Nephron progenitor cell (in vitro differentiated cells): ENCODE measurements around the gene ARHGEF38.
"Not testable (repeated sequence)": the region's sequence is repeated elsewhere in the genome, so short reads cannot be mapped to it uniquely, and the experiment has no call there.

Experiments
- DNase-seq: peaks from one replicate; pipeline ENCODE4 v3.0.0; 2021
- H3K27ac Mint-ChIP-seq: 2 replicates; pipeline ENCODE4 v1.8.0; 2021; ENCODE audit warnings: mild to moderate bottlenecking, moderate library complexity, mixed read lengths
- H3K27me3 Mint-ChIP-seq: 2 replicates; pipeline ENCODE4 v1.8.0; 2021; ENCODE audit warnings: mild to moderate bottlenecking, low read depth, mixed read lengths; ENCODE audit not compliant: poor library complexity
- H3K36me3 Mint-ChIP-seq: 2 replicates; pipeline ENCODE4 v1.8.0; 2021; ENCODE audit warnings: low read depth, mixed read lengths
- H3K4me1 Mint-ChIP-seq: 2 replicates; pipeline ENCODE4 v1.8.0; 2021; ENCODE audit warnings: mixed read lengths
- H3K4me3 Mint-ChIP-seq: 2 replicates; pipeline ENCODE4 v1.8.0; 2021; ENCODE audit warnings: mild to moderate bottlenecking, moderate library complexity, mixed read lengths
- H3K9me3 Mint-ChIP-seq: 2 replicates; pipeline ENCODE4 v1.8.0; 2021; ENCODE audit warnings: mild to moderate bottlenecking, moderate library complexity, mixed read lengths
- TF ChIP-seq, protein P1 (sequence below): fragments of 200-600 bp; sonication (generic); IDR thresholded peaks from 2 replicates; pipeline ENCODE4 v1.5.0; 2021; ENCODE audit warnings: antibody characterized with exemption

ARHGEF38 gene

DNA sequence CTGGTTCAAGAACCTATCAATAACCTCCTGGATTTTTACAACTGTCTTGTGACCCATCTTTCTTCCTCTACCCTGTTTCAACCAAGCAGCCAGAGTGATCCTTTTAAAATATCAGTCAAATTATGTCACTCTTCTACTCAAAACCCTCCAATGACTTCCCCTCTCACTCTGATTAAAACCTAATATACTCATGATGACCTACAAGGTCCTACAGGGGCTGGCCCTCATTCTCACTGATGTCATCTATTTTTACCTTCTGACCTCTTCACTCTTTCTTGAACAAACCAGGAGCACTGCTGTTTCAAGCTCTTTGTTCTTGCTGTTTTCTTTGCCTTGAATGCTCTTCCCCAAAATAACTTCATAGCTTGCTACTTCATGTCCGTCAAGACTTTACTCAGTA, 48.5 kb downstream of the ARHGEF38 start:
- Mint-ChIP-seq H3K4me3 (no peak overlapping the region), H3K4me1 (no peaks in the 10 kb centered on the region), H3K36me3 (no peaks in the 10 kb centered on the region), H3K9me3 (no peaks in the 10 kb centered on the region), H3K27ac (no peak overlapping the region), H3K27me3 (peaks cover 23% of the 10 kb centered on the region)
- DNase-seq = no peak
- TF ChIP-seq, protein P1, sequence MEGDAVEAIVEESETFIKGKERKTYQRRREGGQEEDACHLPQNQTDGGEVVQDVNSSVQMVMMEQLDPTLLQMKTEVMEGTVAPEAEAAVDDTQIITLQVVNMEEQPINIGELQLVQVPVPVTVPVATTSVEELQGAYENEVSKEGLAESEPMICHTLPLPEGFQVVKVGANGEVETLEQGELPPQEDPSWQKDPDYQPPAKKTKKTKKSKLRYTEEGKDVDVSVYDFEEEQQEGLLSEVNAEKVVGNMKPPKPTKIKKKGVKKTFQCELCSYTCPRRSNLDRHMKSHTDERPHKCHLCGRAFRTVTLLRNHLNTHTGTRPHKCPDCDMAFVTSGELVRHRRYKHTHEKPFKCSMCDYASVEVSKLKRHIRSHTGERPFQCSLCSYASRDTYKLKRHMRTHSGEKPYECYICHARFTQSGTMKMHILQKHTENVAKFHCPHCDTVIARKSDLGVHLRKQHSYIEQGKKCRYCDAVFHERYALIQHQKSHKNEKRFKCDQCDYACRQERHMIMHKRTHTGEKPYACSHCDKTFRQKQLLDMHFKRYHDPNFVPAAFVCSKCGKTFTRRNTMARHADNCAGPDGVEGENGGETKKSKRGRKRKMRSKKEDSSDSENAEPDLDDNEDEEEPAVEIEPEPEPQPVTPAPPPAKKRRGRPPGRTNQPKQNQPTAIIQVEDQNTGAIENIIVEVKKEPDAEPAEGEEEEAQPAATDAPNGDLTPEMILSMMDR = no peak

DNA sequence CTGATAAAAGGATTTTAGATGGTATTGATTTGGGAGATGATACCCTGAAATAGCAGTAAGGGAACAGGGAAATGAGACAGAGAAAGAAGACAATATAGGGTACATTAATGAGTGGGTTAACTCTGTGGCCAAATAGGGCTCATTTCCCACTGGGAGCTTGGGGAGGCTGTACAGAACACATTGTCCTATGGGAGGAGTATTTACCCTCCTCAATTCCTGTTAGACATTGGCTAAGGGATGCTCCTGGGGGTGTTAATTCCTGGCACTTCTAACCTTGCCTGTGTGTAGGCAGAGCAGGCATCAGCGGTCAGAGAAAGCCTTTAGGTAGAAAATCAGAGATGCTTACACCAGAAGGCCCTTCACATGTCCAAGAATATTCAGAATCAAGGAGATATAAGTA, 49.0 kb downstream of the ARHGEF38 start:
- H3K4me3 Mint-ChIP-seq = no peak overlapping the region
- H3K9me3 Mint-ChIP-seq = no peaks in the 10 kb centered on the region
- H3K4me1 Mint-ChIP-seq = no peaks in the 10 kb centered on the region
- no peak overlapping the region for H3K27ac Mint-ChIP-seq
- H3K27me3 Mint-ChIP-seq = peaks cover 23% of the 10 kb centered on the region
- no peak for DNase-seq
- TF ChIP-seq, protein P1 = no peak
- no peaks in the 10 kb centered on the region for H3K36me3 Mint-ChIP-seq

DNA sequence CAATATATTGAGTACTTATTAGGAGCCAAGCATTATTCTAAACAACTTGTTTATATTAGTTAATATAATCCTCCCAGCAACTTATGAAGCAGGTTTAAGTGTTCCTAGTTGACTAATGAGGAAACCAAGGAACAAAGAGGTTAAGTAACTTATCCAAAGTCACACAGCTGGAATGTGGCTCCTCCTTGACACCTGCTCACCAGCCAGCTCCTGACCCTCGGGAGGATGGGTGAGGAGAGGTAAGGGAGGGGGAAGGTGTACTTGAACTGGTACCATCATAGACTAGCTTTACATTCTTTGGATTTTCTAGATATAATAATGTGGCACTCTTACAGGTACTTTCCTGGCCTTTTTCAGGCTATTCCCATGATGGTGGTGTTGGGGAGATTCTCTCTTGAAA, 50.7 kb downstream of the ARHGEF38 start:
- Mint-ChIP-seq H3K27ac (no peak overlapping the region), H3K4me3 (no peak overlapping the region), H3K27me3 (peaks cover 19% of the 10 kb centered on the region), H3K4me1 (no peaks in the 10 kb centered on the region), H3K36me3 (no peaks in the 10 kb centered on the region), H3K9me3 (no peaks in the 10 kb centered on the region)
- TF ChIP-seq, protein P1 = no peak
- no peak for DNase-seq

DNA sequence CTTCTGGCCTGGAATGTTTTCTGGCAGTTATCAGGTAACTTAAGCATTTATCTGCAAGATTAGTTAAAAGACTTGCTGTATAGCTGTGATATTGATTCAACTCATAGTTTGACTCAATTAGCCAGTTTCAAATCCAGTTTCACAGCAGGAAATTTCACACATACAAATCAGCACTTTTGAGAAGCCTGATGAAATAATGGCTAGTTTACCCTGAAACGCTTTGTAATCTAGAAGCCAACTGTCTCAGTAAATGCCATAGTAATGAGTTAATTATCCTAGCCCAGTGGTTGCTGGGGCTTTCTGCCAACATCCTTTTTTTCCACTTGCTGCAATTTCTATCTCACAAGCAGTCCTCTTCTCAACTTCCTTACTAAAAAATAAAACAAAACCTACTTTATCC, 53.1 kb downstream of the ARHGEF38 start:
- no peaks in the 10 kb centered on the region for H3K36me3 Mint-ChIP-seq
- no peak for DNase-seq
- no peak overlapping the region for H3K27ac Mint-ChIP-seq
- no peaks in the 10 kb centered on the region for H3K4me1 Mint-ChIP-seq
- TF ChIP-seq, protein P1 = no peak
- no peak overlapping the region for H3K4me3 Mint-ChIP-seq
- H3K27me3 Mint-ChIP-seq = peaks cover 19% of the 10 kb centered on the region
- peaks cover 7% of the 10 kb centered on the region for H3K9me3 Mint-ChIP-seq

DNA sequence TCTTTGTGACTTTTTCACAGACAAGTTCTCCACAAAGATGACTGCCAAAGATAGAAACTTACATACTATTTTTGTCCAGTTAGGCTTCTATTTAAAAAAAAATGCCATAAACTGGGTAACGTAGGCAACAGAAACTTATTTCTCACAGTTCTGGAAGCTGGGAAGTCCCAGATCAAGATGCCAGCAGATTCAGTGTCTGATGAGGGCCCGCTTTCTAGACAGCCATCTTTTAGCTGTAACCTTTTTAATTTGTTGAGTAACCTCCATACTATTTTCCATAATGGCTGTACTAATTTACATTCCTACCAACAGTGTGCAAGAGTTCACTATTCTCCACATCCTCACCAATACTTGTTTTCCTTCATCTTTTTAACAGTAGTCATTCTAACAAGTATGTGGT, 55.5 kb downstream of the ARHGEF38 start:
- Mint-ChIP-seq H3K9me3 (peaks cover 7% of the 10 kb centered on the region), H3K36me3 (no peaks in the 10 kb centered on the region)

DNA sequence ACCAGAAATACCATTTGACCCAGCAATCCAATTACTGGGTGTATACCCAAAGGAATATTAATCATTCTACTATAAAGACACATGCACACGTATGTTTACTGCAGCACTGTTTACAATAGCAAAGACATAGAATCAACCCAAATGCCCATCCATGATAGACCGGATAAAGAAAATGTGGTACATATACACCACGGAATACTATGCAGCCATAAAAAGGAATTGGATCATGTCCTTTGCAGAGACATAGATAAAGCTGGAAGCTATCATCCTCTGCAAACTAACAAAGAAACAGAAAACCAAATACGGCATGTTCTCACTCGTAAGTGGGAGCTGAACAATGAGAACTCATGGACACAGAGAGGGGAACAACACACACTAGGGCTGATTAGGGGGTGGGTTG, 57.4 kb downstream of the ARHGEF38 start:
- not testable (repeated sequence) for DNase-seq, H3K27me3 Mint-ChIP-seq, H3K4me1 Mint-ChIP-seq, H3K27ac Mint-ChIP-seq, H3K9me3 Mint-ChIP-seq, H3K36me3 Mint-ChIP-seq, H3K4me3 Mint-ChIP-seq

More for the DNA sequence above, 55.5 kb downstream of the ARHGEF38 start:
- H3K4me1 Mint-ChIP-seq = no peaks in the 10 kb centered on the region
- no peak for DNase-seq
- TF ChIP-seq, protein P1 = no peak
- H3K4me3 Mint-ChIP-seq = no peak overlapping the region
- no peak overlapping the region for H3K27ac Mint-ChIP-seq
- H3K27me3 Mint-ChIP-seq = peaks cover 17% of the 10 kb centered on the region
